GM21367 (cell line): ENCODE results near the gene CCNQ.

Source experiments
- ATAC-seq: cut with Tn5 transposase; IDR thresholded peaks from one replicate; pipeline ENCODE4 v1.9.1; 2021; ENCODE audit not compliant: unreplicated experiment

Gene CCNQ

DNA sequence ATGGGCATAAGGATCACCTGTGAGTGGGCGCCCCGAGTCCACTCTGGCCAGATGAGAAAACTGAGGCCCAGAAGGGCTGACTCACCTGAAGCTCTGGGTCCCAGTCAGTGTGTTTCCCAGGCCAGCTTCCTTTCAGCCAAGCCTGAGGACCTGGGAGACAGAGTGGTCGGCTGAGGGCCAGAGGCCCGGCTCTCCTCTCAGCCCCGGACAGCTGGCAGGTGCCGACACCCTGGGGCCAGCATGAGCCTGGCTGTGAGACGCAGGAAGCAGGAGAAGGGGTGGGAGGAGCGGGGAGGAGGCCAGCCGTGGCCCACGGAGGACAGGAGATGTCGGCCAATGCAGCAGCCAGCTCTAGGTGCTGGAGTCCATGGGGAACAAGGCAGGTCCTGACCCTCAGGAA lies 52.6 kb downstream of the CCNQ start:
- no peak for ATAC-seq

DNA sequence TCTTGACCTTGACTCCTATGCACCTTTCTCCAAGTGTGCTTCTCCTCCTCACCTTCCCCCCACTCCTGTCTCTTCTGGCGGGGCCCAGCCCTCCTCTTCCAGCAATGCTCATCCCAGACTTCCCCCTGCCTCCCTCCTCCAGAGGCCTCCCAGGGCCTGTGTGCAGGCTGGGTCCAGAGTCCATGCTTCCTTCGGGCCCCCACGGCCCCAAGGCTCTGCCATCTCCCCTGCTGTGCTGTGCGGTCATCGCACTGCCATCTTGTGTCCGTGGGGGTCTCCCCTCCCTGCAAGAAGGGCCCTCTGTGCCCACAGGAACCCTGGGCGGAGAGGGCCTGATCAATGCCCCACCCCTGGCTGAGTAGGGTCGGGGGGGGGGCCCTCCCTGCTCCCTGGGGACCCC lies 54.2 kb downstream of the CCNQ start:
- ATAC-seq, result no peak

DNA sequence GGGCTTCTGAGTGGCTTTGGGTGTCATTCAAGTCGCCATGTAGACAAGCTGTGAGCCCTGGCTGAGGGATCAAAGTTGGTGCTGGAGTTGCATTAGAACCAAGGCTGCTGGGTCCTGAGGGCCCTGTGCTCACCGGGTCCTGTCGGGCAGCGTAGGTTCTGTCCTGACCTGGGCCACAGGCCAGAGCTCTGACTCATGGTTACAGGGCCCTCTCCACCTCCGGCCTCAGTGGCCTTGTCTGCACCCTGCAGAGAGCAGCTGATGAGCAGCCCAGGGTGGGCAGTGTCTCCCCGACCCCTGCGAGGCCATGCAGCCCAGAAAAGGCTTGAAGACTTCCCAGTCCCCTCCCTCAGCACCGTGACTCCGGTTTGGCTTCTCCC lies 59.0 kb downstream of the CCNQ start:
- ATAC-seq, result no peak

DNA sequence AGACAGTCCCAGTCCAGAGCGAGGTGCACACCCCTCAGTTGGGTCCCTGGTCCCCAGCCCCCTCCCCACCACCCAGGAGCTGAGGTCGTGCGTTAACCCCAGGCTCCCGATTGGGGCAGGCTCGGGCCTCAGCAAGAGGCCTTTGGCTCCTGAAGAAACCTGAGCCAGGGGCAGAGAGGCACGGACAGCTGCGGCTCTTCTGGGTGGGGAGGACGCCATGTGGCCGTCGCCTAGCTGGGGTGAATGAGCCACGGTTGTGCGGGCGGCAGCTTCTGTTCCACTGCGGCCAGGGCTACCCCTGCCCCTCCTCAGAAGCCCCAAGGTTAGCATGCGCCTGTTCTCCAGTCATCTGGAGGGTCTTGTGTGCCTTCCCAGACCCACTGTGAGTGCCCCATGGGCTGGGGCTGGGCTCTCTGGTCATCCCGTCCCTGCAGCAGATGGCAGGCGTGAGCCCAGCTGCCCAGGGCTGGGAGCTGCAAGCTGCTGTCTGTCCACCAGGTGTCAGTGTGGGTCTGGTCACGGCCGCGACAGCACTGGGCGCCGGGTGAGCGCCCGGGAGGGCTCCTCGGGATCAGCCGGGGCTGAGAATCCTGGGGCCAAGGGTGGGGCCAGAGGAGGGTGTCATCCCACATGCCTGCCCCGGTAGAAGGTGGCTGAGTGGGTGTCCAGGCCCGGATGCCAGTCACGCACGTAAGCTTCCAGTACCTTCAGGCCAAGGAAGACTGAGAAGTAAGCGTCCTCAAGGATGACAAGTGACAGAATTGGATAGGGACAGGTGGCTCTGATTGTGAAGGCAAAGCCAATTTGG lies 59.6 kb downstream of the CCNQ start:
- peak; percentile 62 for ATAC-seq

DNA sequence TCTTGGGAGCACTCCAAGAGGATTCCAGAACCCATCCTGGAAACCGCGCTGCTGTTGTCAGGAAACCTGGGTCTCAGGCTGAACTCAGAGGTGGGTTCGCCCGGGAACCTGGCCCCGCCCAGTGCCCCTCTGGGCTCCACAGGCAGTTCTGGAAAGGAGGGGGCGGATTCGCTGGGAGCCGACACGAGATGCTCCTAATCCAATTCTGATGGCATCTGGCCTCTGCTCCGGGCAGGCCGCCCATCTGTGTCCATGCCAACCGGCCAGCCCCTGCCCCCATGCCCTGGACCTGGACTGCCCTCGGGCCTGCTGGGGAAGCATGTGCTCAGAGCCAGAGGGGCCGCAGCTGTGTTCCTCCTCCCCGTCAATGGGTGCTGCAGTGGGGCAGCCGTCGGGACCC lies 60.5 kb downstream of the CCNQ start:
- ATAC-seq, result no peak
